Progenitor cell of endocrine pancreas (in vitro differentiated cells): Measurements from ENCODE around the gene PFKL. TPM values are rescaled to one million over a fixed set of nuclear protein-coding genes. Genes with fewer than 3 reads are reported as not detected.

Experiments
- DNase-seq: peaks from one replicate; pipeline ENCODE4 v3.0.0; 2021; ENCODE audit warnings: low spot score; ENCODE audit not compliant: unreplicated experiment
- H3K27ac Mint-ChIP-seq: 2 replicates; pipeline ENCODE4 v1.8.0; 2021; ENCODE audit warnings: mild to moderate bottlenecking, moderate library complexity, mixed read lengths
- H3K27me3 Mint-ChIP-seq: 2 replicates; pipeline ENCODE4 v1.8.0; 2021; ENCODE audit warnings: mixed read lengths
- H3K36me3 Mint-ChIP-seq: 2 replicates; pipeline ENCODE4 v1.8.0; 2022; ENCODE audit warnings: mixed read lengths; ENCODE audit not compliant: insufficient read depth
- H3K4me1 Mint-ChIP-seq: 2 replicates; pipeline ENCODE4 v1.8.0; 2021; ENCODE audit warnings: low read depth, mixed read lengths
- H3K4me3 Mint-ChIP-seq: 2 replicates; pipeline ENCODE4 v1.8.0; 2021; ENCODE audit warnings: low read depth, mild to moderate bottlenecking, moderate library complexity, mixed read lengths
- H3K9me3 Mint-ChIP-seq: 2 replicates; pipeline ENCODE4 v1.8.0; 2021; ENCODE audit warnings: low read depth, mixed read lengths
- total RNA-seq: library from RNA; stranded (reverse); gene quantifications from 2 replicates; pipeline ENCODE4 v1.2.1, GENCODE V29; 2021
- TF ChIP-seq, protein P1 (sequence below): fragments of 200-600 bp; sonication (generic); IDR thresholded peaks from one replicate; pipeline ENCODE4 v1.5.0; 2021; ENCODE audit warnings: antibody characterized with exemption, mild to moderate bottlenecking; ENCODE audit not compliant: unreplicated experiment

The PFKL gene
- total RNA-seq, 1 donor from 2014 or later, result 132 TPM

DNA sequence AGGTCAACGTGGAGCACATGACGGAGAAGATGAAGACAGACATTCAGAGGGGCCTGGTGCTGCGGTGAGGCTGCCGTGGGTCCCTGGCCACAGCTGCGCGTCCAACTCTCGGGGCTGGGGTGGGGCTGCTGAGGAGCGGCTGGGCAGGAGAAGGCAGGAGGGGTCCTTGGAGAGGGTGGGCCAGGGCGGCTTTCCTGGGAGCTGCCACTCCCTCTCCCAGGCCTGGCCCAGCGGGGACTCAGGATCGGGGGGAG lies 24.9 kb downstream of the PFKL start:
- Mint-ChIP-seq H3K27ac (no peak overlapping the region), H3K36me3 (peaks cover 1% of the 10 kb centered on the region), H3K9me3 (no peaks in the 10 kb centered on the region), H3K27me3 (no peaks in the 10 kb centered on the region), H3K4me3 (no peak overlapping the region), H3K4me1 (no peaks in the 10 kb centered on the region)
- no peak for DNase-seq
- TF ChIP-seq, protein P1, sequence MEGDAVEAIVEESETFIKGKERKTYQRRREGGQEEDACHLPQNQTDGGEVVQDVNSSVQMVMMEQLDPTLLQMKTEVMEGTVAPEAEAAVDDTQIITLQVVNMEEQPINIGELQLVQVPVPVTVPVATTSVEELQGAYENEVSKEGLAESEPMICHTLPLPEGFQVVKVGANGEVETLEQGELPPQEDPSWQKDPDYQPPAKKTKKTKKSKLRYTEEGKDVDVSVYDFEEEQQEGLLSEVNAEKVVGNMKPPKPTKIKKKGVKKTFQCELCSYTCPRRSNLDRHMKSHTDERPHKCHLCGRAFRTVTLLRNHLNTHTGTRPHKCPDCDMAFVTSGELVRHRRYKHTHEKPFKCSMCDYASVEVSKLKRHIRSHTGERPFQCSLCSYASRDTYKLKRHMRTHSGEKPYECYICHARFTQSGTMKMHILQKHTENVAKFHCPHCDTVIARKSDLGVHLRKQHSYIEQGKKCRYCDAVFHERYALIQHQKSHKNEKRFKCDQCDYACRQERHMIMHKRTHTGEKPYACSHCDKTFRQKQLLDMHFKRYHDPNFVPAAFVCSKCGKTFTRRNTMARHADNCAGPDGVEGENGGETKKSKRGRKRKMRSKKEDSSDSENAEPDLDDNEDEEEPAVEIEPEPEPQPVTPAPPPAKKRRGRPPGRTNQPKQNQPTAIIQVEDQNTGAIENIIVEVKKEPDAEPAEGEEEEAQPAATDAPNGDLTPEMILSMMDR, result no peak

GRCh38 chr21:44325386-44326271 lies 25.8 kb downstream of the PFKL start:
- Mint-ChIP-seq H3K27ac (no peak overlapping the region), H3K36me3 (peaks cover 1% of the 10 kb centered on the region), H3K9me3 (no peaks in the 10 kb centered on the region), H3K27me3 (no peaks in the 10 kb centered on the region), H3K4me1 (no peaks in the 10 kb centered on the region), H3K4me3 (no peak overlapping the region)
- DNase-seq, result no peak
- TF ChIP-seq, protein P1, result no peak

DNA sequence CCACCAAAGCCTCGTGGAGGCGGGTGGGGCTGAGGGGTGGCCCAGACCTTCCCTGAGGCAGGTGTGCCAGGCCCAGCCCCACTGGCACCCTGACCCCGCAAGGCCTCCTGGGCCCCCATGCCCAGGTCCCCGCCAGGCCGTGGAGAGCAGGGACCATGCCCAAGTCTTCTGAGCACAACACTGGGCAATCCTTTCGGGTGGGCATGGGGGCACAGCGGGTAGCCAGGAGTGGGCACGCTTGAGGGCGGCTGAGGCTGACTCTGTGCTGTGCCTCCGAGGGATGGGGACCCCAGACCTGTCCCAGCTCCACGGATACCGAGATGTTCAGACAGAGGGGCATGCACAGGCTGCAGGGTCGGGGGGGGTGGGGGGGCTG lies 26.4 kb downstream of the PFKL start:
- no peak overlapping the region for H3K4me3 Mint-ChIP-seq
- no peaks in the 10 kb centered on the region for H3K27me3 Mint-ChIP-seq
- TF ChIP-seq, protein P1, result no peak
- H3K9me3 Mint-ChIP-seq, result no peaks in the 10 kb centered on the region
- H3K36me3 Mint-ChIP-seq, result peaks cover 1% of the 10 kb centered on the region
- no peak overlapping the region for H3K27ac Mint-ChIP-seq
- DNase-seq, result no peak
- H3K4me1 Mint-ChIP-seq, result no peaks in the 10 kb centered on the region

GRCh38 chr21:44326716-44327602 lies 27.1 kb downstream of the PFKL start:
- TF ChIP-seq, protein P1, result no peak
- no peak overlapping the region for H3K27ac Mint-ChIP-seq
- H3K4me1 Mint-ChIP-seq, result no peaks in the 10 kb centered on the region
- no peaks in the 10 kb centered on the region for H3K27me3 Mint-ChIP-seq
- H3K4me3 Mint-ChIP-seq, result no peak overlapping the region
- no peak for DNase-seq
- no peaks in the 10 kb centered on the region for H3K9me3 Mint-ChIP-seq
- H3K36me3 Mint-ChIP-seq, result no peaks in the 10 kb centered on the region

DNA sequence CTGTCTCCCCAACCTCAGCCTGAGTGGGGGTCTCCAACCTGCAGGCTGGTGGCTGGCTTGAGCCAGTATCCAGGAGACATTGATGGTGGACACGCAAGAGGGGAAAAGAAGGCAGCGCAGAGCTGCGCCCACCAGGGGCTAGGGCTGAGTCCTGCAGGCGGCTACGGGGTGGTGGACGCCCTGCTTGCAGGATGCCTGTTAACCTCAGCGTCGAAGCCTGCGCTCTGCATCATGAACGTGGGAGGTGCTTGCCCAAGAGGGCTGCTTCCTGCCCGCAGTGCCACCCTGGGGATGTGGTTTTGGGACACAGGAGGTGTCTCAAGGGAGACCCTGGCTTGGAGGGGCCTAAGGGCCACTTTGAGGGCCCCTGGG lies 27.7 kb downstream of the PFKL start:
- no peak for DNase-seq
- H3K36me3 Mint-ChIP-seq, result no peaks in the 10 kb centered on the region
- H3K9me3 Mint-ChIP-seq, result no peaks in the 10 kb centered on the region
- H3K27ac Mint-ChIP-seq, result no peak overlapping the region
- H3K4me1 Mint-ChIP-seq, result no peaks in the 10 kb centered on the region
- H3K27me3 Mint-ChIP-seq, result no peaks in the 10 kb centered on the region
- H3K4me3 Mint-ChIP-seq, result no peak overlapping the region
- TF ChIP-seq, protein P1, result no peak
